ENCODE results near the gene MYO5B. TPM values are rescaled to one million over a fixed set of nuclear protein-coding genes. Genes with fewer than 3 reads are reported as not detected.

Gene MYO5B
- polyA plus RNA-seq, 2 donors = 35.3 to 38.5 TPM

GRCh38 chr18:49845629-49846360 is 349.2 kb downstream of the MYO5B start:
- peaks cover 0 to 13% of the 10 kb centered on the region in 2 donors for H3K36me3 ChIP-seq (ENCODE audit: control insufficient read depth in 2 of 2, insufficient read depth in 2 of 2, low read length in 1 of 2)
- peaks cover 0 to 2% of the 10 kb centered on the region in 2 donors for H3K9me3 ChIP-seq (ENCODE audit: control insufficient read depth in 2 of 2, insufficient read depth in 1 of 2, low read depth in 1 of 2, low read length in 1 of 2)

GRCh38 chr18:49844903-49845302 is 350.0 kb downstream of the MYO5B start:
- H3K4me3 ChIP-seq (ENCODE audit: low read depth in 1 of 2, low read length in 2 of 2) = no peak overlapping the region
- peaks cover 0 to 2% of the 10 kb centered on the region in 2 donors for H3K9me3 ChIP-seq (ENCODE audit: control insufficient read depth in 2 of 2, insufficient read depth in 1 of 2, low read depth in 1 of 2, low read length in 1 of 2)
- peaks cover 0 to 6% of the 10 kb centered on the region in 2 donors for H3K4me1 ChIP-seq (ENCODE audit: control insufficient read depth in 2 of 2, insufficient read depth in 2 of 2, low read length in 1 of 2)
- peaks cover 0 to 13% of the 10 kb centered on the region in 2 donors for H3K36me3 ChIP-seq (ENCODE audit: control insufficient read depth in 2 of 2, insufficient read depth in 2 of 2, low read length in 1 of 2)
- H3K27me3 ChIP-seq (ENCODE audit: control insufficient read depth in 1 of 2, insufficient read depth in 2 of 2, low read length in 2 of 2) = no peaks in the 10 kb centered on the region
- no peak overlapping the region for H3K27ac ChIP-seq (ENCODE audit: low read depth in 2 of 2, low read length in 1 of 2)
- WGBS, 2 donors = 86 to 95% methylated on average over 1 of the region's 1 CpG

More at GRCh38 chr18:49845629-49846360, 349.2 kb downstream of the MYO5B start:
- no peak overlapping the region for H3K27ac ChIP-seq (ENCODE audit: low read depth in 2 of 2, low read length in 1 of 2)
- no peak overlapping the region for H3K4me3 ChIP-seq (ENCODE audit: low read depth in 1 of 2, low read length in 2 of 2)
- WGBS, 2 donors = 74 to 87% methylated on average over 6 of the region's 6 CpGs
- no peaks in the 10 kb centered on the region for H3K27me3 ChIP-seq (ENCODE audit: control insufficient read depth in 1 of 2, insufficient read depth in 2 of 2, low read length in 2 of 2)
- peaks cover 0 to 9% of the 10 kb centered on the region in 2 donors for H3K4me1 ChIP-seq (ENCODE audit: control insufficient read depth in 2 of 2, insufficient read depth in 2 of 2, low read length in 1 of 2)

GRCh38 chr18:49843778-49844625 is 350.9 kb downstream of the MYO5B start:
- no peaks in the 10 kb centered on the region for H3K27me3 ChIP-seq (ENCODE audit: control insufficient read depth in 1 of 2, insufficient read depth in 2 of 2, low read length in 2 of 2)
- WGBS, 2 donors = 80 to 81% methylated on average over 6 of the region's 6 CpGs
- peaks cover 0 to 2% of the 10 kb centered on the region in 2 donors for H3K4me1 ChIP-seq (ENCODE audit: control insufficient read depth in 2 of 2, insufficient read depth in 2 of 2, low read length in 1 of 2)
- H3K36me3 ChIP-seq (ENCODE audit: control insufficient read depth in 2 of 2, insufficient read depth in 2 of 2, low read length in 1 of 2) = peaks cover 0 to 13% of the 10 kb centered on the region in 2 donors
- no peak overlapping the region for H3K4me3 ChIP-seq (ENCODE audit: low read depth in 1 of 2, low read length in 2 of 2)
- H3K27ac ChIP-seq (ENCODE audit: low read depth in 2 of 2, low read length in 1 of 2) = no peak overlapping the region
- H3K9me3 ChIP-seq (ENCODE audit: control insufficient read depth in 2 of 2, insufficient read depth in 1 of 2, low read depth in 1 of 2, low read length in 1 of 2) = no peaks in the 10 kb centered on the region

GRCh38 chr18:49843131-49843530 is 351.8 kb downstream of the MYO5B start:
- Histone ChIP-seq H3K27me3 (ENCODE audit: control insufficient read depth in 1 of 2, insufficient read depth in 2 of 2, low read length in 2 of 2) (no peaks in the 10 kb centered on the region), H3K4me1 (ENCODE audit: control insufficient read depth in 2 of 2, insufficient read depth in 2 of 2, low read length in 1 of 2) (no peaks in the 10 kb centered on the region), H3K36me3 (ENCODE audit: control insufficient read depth in 2 of 2, insufficient read depth in 2 of 2, low read length in 1 of 2) (peaks cover 0 to 12% of the 10 kb centered on the region in 2 donors), H3K9me3 (ENCODE audit: control insufficient read depth in 2 of 2, insufficient read depth in 1 of 2, low read depth in 1 of 2, low read length in 1 of 2) (no peaks in the 10 kb centered on the region), H3K27ac (ENCODE audit: low read depth in 2 of 2, low read length in 1 of 2) (no peak overlapping the region), H3K4me3 (ENCODE audit: low read depth in 1 of 2, low read length in 2 of 2) (no peak overlapping the region)
- WGBS, 2 donors = 84 to 92% methylated on average over 10 of the region's 10 CpGs

GRCh38 chr18:49842656-49843055 is 352.3 kb downstream of the MYO5B start:
- Histone ChIP-seq H3K27me3 (ENCODE audit: control insufficient read depth in 1 of 2, insufficient read depth in 2 of 2, low read length in 2 of 2) (no peaks in the 10 kb centered on the region), H3K9me3 (ENCODE audit: control insufficient read depth in 2 of 2, insufficient read depth in 1 of 2, low read depth in 1 of 2, low read length in 1 of 2) (no peaks in the 10 kb centered on the region), H3K36me3 (ENCODE audit: control insufficient read depth in 2 of 2, insufficient read depth in 2 of 2, low read length in 1 of 2) (peaks cover 0 to 10% of the 10 kb centered on the region in 2 donors), H3K4me3 (ENCODE audit: low read depth in 1 of 2, low read length in 2 of 2) (no peak overlapping the region), H3K4me1 (ENCODE audit: control insufficient read depth in 2 of 2, insufficient read depth in 2 of 2, low read length in 1 of 2) (no peaks in the 10 kb centered on the region), H3K27ac (ENCODE audit: low read depth in 2 of 2, low read length in 1 of 2) (no peak overlapping the region)
- WGBS, 2 donors = 83 to 94% methylated on average over 4 of the region's 4 CpGs

GRCh38 chr18:49841236-49842217 is 353.4 kb downstream of the MYO5B start:
- 86 to 88% methylated on average over 12 of the region's 12 CpGs for WGBS, 2 donors
- no peaks in the 10 kb centered on the region for H3K27me3 ChIP-seq (ENCODE audit: control insufficient read depth in 1 of 2, insufficient read depth in 2 of 2, low read length in 2 of 2)
- H3K9me3 ChIP-seq (ENCODE audit: control insufficient read depth in 2 of 2, insufficient read depth in 1 of 2, low read depth in 1 of 2, low read length in 1 of 2) = no peaks in the 10 kb centered on the region
- H3K4me3 ChIP-seq (ENCODE audit: low read depth in 1 of 2, low read length in 2 of 2) = no peak overlapping the region
- H3K4me1 ChIP-seq (ENCODE audit: control insufficient read depth in 2 of 2, insufficient read depth in 2 of 2, low read length in 1 of 2) = no peaks in the 10 kb centered on the region
- no peak overlapping the region for H3K27ac ChIP-seq (ENCODE audit: low read depth in 2 of 2, low read length in 1 of 2)
- H3K36me3 ChIP-seq (ENCODE audit: control insufficient read depth in 2 of 2, insufficient read depth in 2 of 2, low read length in 1 of 2) = peaks cover 0 to 13% of the 10 kb centered on the region in 2 donors

GRCh38 chr18:49839012-49839411 is 355.9 kb downstream of the MYO5B start:
- H3K9me3 ChIP-seq (ENCODE audit: control insufficient read depth in 2 of 2, insufficient read depth in 1 of 2, low read depth in 1 of 2, low read length in 1 of 2) = no peaks in the 10 kb centered on the region
- H3K36me3 ChIP-seq (ENCODE audit: control insufficient read depth in 2 of 2, insufficient read depth in 2 of 2, low read length in 1 of 2) = peaks cover 0 to 11% of the 10 kb centered on the region in 2 donors
- H3K27ac ChIP-seq (ENCODE audit: low read depth in 2 of 2, low read length in 1 of 2) = no peak overlapping the region
- 92 to 95% methylated on average over 8 of the region's 8 CpGs for WGBS, 2 donors
- H3K4me1 ChIP-seq (ENCODE audit: control insufficient read depth in 2 of 2, insufficient read depth in 2 of 2, low read length in 1 of 2) = no peaks in the 10 kb centered on the region
- no peaks in the 10 kb centered on the region for H3K27me3 ChIP-seq (ENCODE audit: control insufficient read depth in 1 of 2, insufficient read depth in 2 of 2, low read length in 2 of 2)
- no peak overlapping the region for H3K4me3 ChIP-seq (ENCODE audit: low read depth in 1 of 2, low read length in 2 of 2)

GRCh38 chr18:49838381-49838780 is 356.6 kb downstream of the MYO5B start:
- Histone ChIP-seq H3K9me3 (ENCODE audit: control insufficient read depth in 2 of 2, insufficient read depth in 1 of 2, low read depth in 1 of 2, low read length in 1 of 2) (no peaks in the 10 kb centered on the region), H3K4me1 (ENCODE audit: control insufficient read depth in 2 of 2, insufficient read depth in 2 of 2, low read length in 1 of 2) (no peaks in the 10 kb centered on the region), H3K27ac (ENCODE audit: low read depth in 2 of 2, low read length in 1 of 2) (no peak overlapping the region), H3K4me3 (ENCODE audit: low read depth in 1 of 2, low read length in 2 of 2) (no peak overlapping the region), H3K27me3 (ENCODE audit: control insufficient read depth in 1 of 2, insufficient read depth in 2 of 2, low read length in 2 of 2) (no peaks in the 10 kb centered on the region), H3K36me3 (ENCODE audit: control insufficient read depth in 2 of 2, insufficient read depth in 2 of 2, low read length in 1 of 2) (peaks cover 0 to 11% of the 10 kb centered on the region in 2 donors)
- WGBS, 2 donors = 95 to 96% methylated on average over 4 of the region's 4 CpGs

GRCh38 chr18:49837889-49838288 is 357.1 kb downstream of the MYO5B start:
- H3K36me3 ChIP-seq (ENCODE audit: control insufficient read depth in 2 of 2, insufficient read depth in 2 of 2, low read length in 1 of 2) = peaks cover 0 to 9% of the 10 kb centered on the region in 2 donors
- H3K27ac ChIP-seq (ENCODE audit: low read depth in 2 of 2, low read length in 1 of 2) = no peak overlapping the region
- H3K4me3 ChIP-seq (ENCODE audit: low read depth in 1 of 2, low read length in 2 of 2) = no peak overlapping the region
- H3K27me3 ChIP-seq (ENCODE audit: control insufficient read depth in 1 of 2, insufficient read depth in 2 of 2, low read length in 2 of 2) = no peaks in the 10 kb centered on the region
- 64 to 84% methylated on average over 5 of the region's 5 CpGs for WGBS, 2 donors
- H3K9me3 ChIP-seq (ENCODE audit: control insufficient read depth in 2 of 2, insufficient read depth in 1 of 2, low read depth in 1 of 2, low read length in 1 of 2) = no peaks in the 10 kb centered on the region
- H3K4me1 ChIP-seq (ENCODE audit: control insufficient read depth in 2 of 2, insufficient read depth in 2 of 2, low read length in 1 of 2) = no peaks in the 10 kb centered on the region
